Activated naive CD8-positive, alpha-beta T cell treated with anti-CD3 and anti-CD28 coated beads, Interleukin-2, amount 10 ng/mL, durations not matched to agents 7 days and 5 days (primary cell): ENCODE results near the gene DNASE1L3. TPM values are rescaled to one million over a fixed set of nuclear protein-coding genes. Genes with fewer than 3 reads are reported as not detected.

ENCODE experiments used
- ATAC-seq: fragments of 150-1000 bp; cut with Tn5 transposase; one replicate; pipeline ENCODE4 v1.10.0; 2021; ENCODE audit warnings: low read depth, moderate library complexity
- POLR2A ChIA-PET: fragments of 350-600 bp; sonication (Branson Sonifier 250); formaldehyde crosslinking; loops from one replicate; lab custom pipeline; 2021; ENCODE audit warnings: antibody characterized with exemption; lab: Charles Lee
- DNase-seq: peaks from one replicate; pipeline ENCODE4 v3.0.0; 2021
- H3K27ac Mint-ChIP-seq: one replicate; pipeline ENCODE4 v1.8.0; 2022; ENCODE audit warnings: mild to moderate bottlenecking, mixed read lengths
- H3K27me3 Mint-ChIP-seq: one replicate; pipeline ENCODE4 v1.8.0; 2022; ENCODE audit warnings: mild to moderate bottlenecking, moderate library complexity, mixed read lengths
- H3K36me3 Mint-ChIP-seq: one replicate; pipeline ENCODE4 v1.8.0; 2021; ENCODE audit warnings: mild to moderate bottlenecking, mixed read lengths
- H3K4me1 Mint-ChIP-seq: one replicate; pipeline ENCODE4 v1.8.0; 2021; ENCODE audit warnings: mixed read lengths
- H3K4me3 Mint-ChIP-seq: one replicate; pipeline ENCODE4 v1.8.0; 2022; ENCODE audit warnings: mild to moderate bottlenecking, moderate library complexity, mixed read lengths
- H3K9me3 Mint-ChIP-seq: one replicate; pipeline ENCODE4 v1.8.0; 2021; ENCODE audit warnings: mixed read lengths
- total RNA-seq, 2 experiments: library from RNA; stranded (reverse); gene quantifications; one replicate each; pipeline ENCODE4 v1.2.3, GENCODE V29; 2021

Gene DNASE1L3
- total RNA-seq, 2 experiments from 2014 or later, result not detected

DNA sequence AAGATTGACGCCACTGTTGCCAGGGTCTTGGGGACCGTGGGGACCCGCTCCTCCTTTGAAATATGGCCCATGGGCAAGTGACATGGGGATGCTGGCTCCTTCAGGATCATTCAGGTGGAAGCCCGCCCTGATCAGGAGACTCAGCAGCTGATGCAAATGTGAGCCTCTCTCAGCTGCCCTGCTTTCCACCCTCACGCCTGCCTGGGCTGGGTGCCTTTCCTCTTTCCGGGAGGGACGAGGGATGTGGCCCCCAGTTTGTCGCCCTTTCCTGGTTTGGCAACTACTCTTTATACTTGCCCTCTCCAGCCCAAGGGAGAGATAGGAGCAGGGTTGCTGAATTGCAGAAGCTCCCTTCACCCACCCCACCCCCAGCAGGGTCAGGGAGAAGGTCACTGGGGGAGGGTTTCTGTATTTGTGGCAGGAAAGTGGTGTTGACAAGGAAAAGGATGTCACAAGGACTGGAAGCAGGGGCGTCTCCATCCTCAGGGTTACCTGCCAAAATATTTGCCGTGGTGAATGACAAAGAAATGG lies 21.8 kb downstream of the DNASE1L3 start:
- Mint-ChIP-seq H3K9me3 (no peaks in the 10 kb centered on the region), H3K4me1 (peaks cover 5% of the 10 kb centered on the region), H3K4me3 (no peak overlapping the region), H3K36me3 (no peaks in the 10 kb centered on the region), H3K27me3 (peaks cover 2% of the 10 kb centered on the region), H3K27ac (no peak overlapping the region)
- DNase-seq (no peak), ATAC-seq (no peak)
- POLR2A ChIA-PET, result interaction anchor here (0.5 kb wide), 1 partner anchor 27 kb away, joined by 4 read pairs; no protein-coding TSS in a partner anchor

DNA sequence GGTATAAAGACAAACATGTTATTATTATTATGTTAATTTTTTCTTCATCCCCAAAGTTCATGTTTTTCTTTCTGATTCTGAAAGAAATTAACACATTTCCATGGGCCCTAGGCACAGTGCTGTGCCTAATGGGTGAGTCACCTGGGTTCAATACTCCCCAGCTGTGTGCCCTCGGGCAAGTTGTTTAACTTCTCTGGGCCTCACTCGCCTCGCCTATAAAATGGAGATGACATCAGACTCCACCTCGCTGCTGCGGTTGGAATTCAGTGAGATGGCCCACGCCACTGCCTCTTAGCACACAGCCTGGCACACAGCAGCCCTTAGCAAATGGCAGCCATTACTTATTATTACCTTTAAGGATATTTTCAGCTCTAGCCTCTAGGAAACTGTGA lies 22.6 kb downstream of the DNASE1L3 start:
- POLR2A ChIA-PET, result interaction anchor here (0.6 kb wide), 1 partner anchor 118 kb away, joined by 3 read pairs; the partner anchor contains the start of genes HTD2 and RPP14
- Mint-ChIP-seq H3K9me3 (no peaks in the 10 kb centered on the region), H3K27ac (no peak overlapping the region), H3K4me3 (no peak overlapping the region), H3K36me3 (no peaks in the 10 kb centered on the region), H3K27me3 (peaks cover 2% of the 10 kb centered on the region), H3K4me1 (peaks cover 5% of the 10 kb centered on the region)
- ATAC-seq (no peak), DNase-seq (no peak)

- H3K27ac Mint-ChIP-seq, result no peak overlapping the region
Observed at GRCh38 chr3:58184982-58185360, 25.8 kb downstream of the DNASE1L3 start.

DNA sequence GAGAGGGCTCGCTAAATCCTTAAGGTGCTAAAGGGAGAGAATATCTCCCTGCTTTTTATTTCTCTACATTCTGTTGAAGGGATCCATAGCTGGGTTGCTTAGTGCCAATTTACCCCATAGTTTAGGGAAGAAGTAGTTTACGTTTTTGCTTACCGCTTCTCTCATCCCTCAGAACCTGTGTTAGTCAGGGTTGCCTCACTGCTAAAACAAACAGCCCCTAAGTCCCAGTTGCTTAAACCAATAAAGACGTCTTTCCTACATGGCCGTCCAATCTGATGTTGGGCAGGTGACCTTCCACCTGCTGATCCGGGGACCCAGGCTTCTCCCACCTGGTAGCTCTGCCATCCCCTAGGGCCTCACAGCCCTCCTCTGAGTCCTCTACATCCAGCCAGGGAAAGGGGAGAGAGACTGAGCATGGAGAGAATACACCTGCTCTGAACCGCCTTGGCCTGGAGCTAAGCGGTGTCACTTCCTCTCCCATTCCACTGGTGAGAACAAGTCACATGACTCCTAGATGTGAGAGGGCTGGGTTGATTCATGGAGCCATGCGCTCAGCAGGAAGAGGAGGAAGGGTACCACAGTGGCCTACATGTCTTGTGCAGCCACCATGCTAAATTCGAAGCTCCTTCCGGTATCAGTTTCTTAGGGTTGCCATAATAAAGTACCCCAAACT lies 26.3 kb downstream of the DNASE1L3 start:
- no peak overlapping the region for H3K27ac Mint-ChIP-seq
- no peak for DNase-seq
- peaks cover 7% of the 10 kb centered on the region for H3K4me1 Mint-ChIP-seq
- no peak overlapping the region for H3K4me3 Mint-ChIP-seq
- no peaks in the 10 kb centered on the region for H3K36me3 Mint-ChIP-seq
- POLR2A ChIA-PET, result no interaction called here
- H3K27me3 Mint-ChIP-seq, result peaks cover 6% of the 10 kb centered on the region
- no peaks in the 10 kb centered on the region for H3K9me3 Mint-ChIP-seq
- ATAC-seq, result no peak

More at GRCh38 chr3:58184982-58185360, 25.8 kb downstream of the DNASE1L3 start:
- Mint-ChIP-seq H3K4me1 (peaks cover 7% of the 10 kb centered on the region), H3K36me3 (no peaks in the 10 kb centered on the region), H3K27me3 (peaks cover 6% of the 10 kb centered on the region), H3K4me3 (no peak overlapping the region), H3K9me3 (no peaks in the 10 kb centered on the region)
- ATAC-seq, result no peak
- DNase-seq, result no peak
- POLR2A ChIA-PET, result no interaction called here

DNA sequence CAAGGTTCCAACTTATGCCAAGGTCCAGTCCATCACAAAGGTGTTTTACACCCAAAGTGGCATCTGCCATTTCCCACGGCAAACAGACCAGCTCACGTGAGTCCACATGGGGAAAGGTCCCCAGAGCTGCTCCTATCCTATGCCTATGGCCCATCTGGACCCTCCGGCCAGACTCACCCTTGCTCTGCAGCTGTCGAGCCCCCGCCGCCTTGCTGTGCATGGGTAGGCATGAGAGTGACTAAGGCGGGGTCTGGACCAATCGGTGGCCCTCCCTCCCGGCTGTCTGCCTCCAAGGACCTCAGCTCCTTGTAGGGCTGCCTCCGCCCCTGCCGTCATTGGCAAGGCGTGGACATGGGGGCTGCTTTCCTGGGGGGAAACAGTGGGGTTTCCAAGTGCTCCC lies 26.9 kb downstream of the DNASE1L3 start:
- Mint-ChIP-seq H3K27ac (no peak overlapping the region), H3K27me3 (peaks cover 6% of the 10 kb centered on the region), H3K4me1 (peaks cover 7% of the 10 kb centered on the region), H3K9me3 (no peaks in the 10 kb centered on the region), H3K4me3 (no peak overlapping the region), H3K36me3 (no peaks in the 10 kb centered on the region)
- ATAC-seq, result no peak
- no peak for DNase-seq
- POLR2A ChIA-PET, result no interaction called here

GRCh38 chr3:58183221-58183620 lies 27.6 kb downstream of the DNASE1L3 start:
- DNase-seq (no peak), ATAC-seq (no peak)
- Mint-ChIP-seq H3K4me1 (peaks cover 13% of the 10 kb centered on the region), H3K4me3 (no peak overlapping the region), H3K36me3 (no peaks in the 10 kb centered on the region), H3K27me3 (peaks cover 5% of the 10 kb centered on the region), H3K27ac (no peak overlapping the region), H3K9me3 (no peaks in the 10 kb centered on the region)
- POLR2A ChIA-PET, result no interaction called here

DNA sequence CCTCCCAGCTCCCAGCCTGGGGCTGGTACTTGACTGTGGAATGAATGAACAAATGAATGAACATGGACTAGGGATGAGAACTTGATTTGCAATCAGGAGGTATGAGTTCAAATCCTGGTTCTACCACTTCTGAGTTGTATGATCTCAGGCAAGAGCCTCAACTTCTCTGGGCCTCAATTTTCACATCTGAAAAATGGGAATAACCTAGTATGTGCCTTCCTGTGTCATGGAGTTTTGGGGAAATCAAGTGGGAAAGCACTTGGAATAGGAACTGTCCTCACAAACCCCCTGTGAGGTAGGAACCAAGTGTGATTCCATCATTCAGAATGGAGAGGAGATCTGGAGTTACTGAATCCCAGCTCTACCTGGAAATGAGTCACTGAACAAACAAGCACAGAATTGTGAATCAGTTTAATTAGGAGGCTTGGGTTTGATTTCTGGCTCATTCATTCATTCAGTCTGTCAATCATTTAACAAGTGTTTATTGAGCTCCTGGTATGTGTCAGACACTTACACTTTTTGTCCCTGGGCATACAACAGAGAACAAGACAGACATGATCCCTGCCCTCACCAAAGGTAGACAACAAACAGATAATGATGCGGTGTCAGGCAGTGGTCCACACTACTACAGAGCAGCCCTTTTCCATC lies 29.7 kb downstream of the DNASE1L3 start:
- Mint-ChIP-seq H3K4me3 (no peak overlapping the region), H3K4me1 (peaks cover 14% of the 10 kb centered on the region), H3K27ac (no peak overlapping the region), H3K27me3 (peaks cover 9% of the 10 kb centered on the region), H3K36me3 (no peaks in the 10 kb centered on the region), H3K9me3 (no peaks in the 10 kb centered on the region)
- POLR2A ChIA-PET, result no interaction called here
- ATAC-seq, result no peak
- DNase-seq, result no peak

- no peaks in the 10 kb centered on the region for H3K36me3 Mint-ChIP-seq
- ATAC-seq, result no peak
- no peak overlapping the region for H3K4me3 Mint-ChIP-seq
- H3K9me3 Mint-ChIP-seq, result no peaks in the 10 kb centered on the region
- DNase-seq, result no peak
- H3K27ac Mint-ChIP-seq, result no peak overlapping the region
- peaks cover 17% of the 10 kb centered on the region for H3K4me1 Mint-ChIP-seq
- H3K27me3 Mint-ChIP-seq, result peaks cover 10% of the 10 kb centered on the region
- POLR2A ChIA-PET, result no interaction called here
Observed at GRCh38 chr3:58180099-58180880, 30.5 kb downstream of the DNASE1L3 start.

GRCh38 chr3:58179235-58180098 lies 31.3 kb downstream of the DNASE1L3 start:
- no peaks in the 10 kb centered on the region for H3K9me3 Mint-ChIP-seq
- no peak overlapping the region for H3K4me3 Mint-ChIP-seq
- H3K27me3 Mint-ChIP-seq, result peaks cover 13% of the 10 kb centered on the region
- POLR2A ChIA-PET, result no interaction called here
- H3K36me3 Mint-ChIP-seq, result no peaks in the 10 kb centered on the region
- peaks cover 17% of the 10 kb centered on the region for H3K4me1 Mint-ChIP-seq
- DNase-seq, result no peak
- no peak for ATAC-seq
- no peak overlapping the region for H3K27ac Mint-ChIP-seq

- POLR2A ChIA-PET, result no interaction called here
- DNase-seq, result no peak
- Mint-ChIP-seq H3K36me3 (no peaks in the 10 kb centered on the region), H3K9me3 (no peaks in the 10 kb centered on the region), H3K27ac (no peak overlapping the region), H3K4me3 (peak overlapping the region; percentile 72), H3K4me1 (peaks cover 17% of the 10 kb centered on the region), H3K27me3 (peaks cover 13% of the 10 kb centered on the region)
- ATAC-seq, result no peak
Observed at GRCh38 chr3:58178528-58179234, 32.1 kb downstream of the DNASE1L3 start.

DNA sequence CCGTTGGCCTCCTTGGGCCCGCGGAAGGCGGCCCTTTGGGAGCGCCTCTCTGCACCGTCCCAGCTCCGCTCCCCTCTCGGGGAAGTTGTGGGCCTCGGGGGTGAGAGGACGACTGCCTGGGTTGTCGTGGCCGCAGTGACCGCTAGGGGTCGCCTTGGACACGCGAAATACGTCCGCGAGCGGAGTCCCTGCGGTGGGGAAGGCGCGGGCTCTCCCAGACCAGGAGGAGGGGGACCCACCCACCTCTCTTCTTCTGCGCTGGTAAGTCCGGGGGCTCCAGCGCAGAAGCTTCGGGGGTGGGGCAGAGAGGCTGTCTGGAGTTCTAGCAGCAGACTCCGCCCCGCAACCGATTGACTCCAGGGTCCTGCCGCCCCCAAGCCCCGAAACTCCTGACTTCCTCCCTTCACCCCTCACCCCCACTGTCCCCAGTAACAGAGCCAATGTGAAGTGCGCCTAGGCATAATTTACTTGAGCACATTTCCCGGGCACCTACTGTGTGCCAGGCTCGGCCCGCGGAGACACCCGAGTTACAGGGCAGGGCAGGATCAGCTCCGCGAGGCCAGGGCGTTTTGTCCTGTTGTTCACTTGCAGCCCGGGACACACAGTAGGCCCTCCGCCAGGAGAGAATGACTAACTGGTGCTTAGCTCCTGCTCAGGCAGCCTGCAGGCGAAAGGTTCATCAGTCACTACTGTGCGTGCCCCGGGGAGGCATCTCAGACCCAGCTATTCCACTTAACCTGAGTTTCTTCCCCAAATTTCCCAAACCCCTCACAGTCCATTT lies 32.8 kb downstream of the DNASE1L3 start:
- peaks cover 13% of the 10 kb centered on the region for H3K27me3 Mint-ChIP-seq
- peaks cover 17% of the 10 kb centered on the region for H3K4me1 Mint-ChIP-seq
- H3K4me3 Mint-ChIP-seq, result peak overlapping the region; percentile 72
- no peaks in the 10 kb centered on the region for H3K9me3 Mint-ChIP-seq
- no peaks in the 10 kb centered on the region for H3K36me3 Mint-ChIP-seq
- POLR2A ChIA-PET, result interaction anchor here (1.0 kb wide), 1 partner anchor 16 kb away, joined by 5 read pairs; no protein-coding TSS in a partner anchor
- DNase-seq (peak; percentile 92), ATAC-seq (peak; percentile 92)
- no peak overlapping the region for H3K27ac Mint-ChIP-seq
